ENCODE results near the gene ABCC4. TPM values are rescaled to one million over a fixed set of nuclear protein-coding genes. Genes with fewer than 3 reads are reported as not detected.
A peak's percentile ranks its signal among the peaks of the same experiment; 100 is the strongest.

Gene ABCC4
- total RNA-seq, 6 experiments from 2014 or later, result 1.1 to 4.9 (median 3.8) TPM

GRCh38 chr13:95129004-95129403, 172.2 kb downstream of the ABCC4 start:
- intact Hi-C loops (cut with DNase I), result no loop called here

GRCh38 chr13:95128045-95128643, 173.1 kb downstream of the ABCC4 start:
- DNase-seq (no peak), ATAC-seq (peak in 1 of 4 donors; percentile 45)
- H3K4me3 ChIP-seq, result no peak overlapping the region
- 74% methylated on average over 3 of the region's 3 CpGs for WGBS (ENCODE audit: insufficient coverage, low coverage, low lambda C conversion rate, missing lambda C conversion rate)
- intact Hi-C loops (cut with DNase I), result no loop called here
- H3K4me1 ChIP-seq, result peaks cover 0 to 6% (median 0%) of the 10 kb centered on the region in 4 donors
- TF ChIP-seq CTCF (IDR thresholded peaks at IDR 0.05), result no peak
- TF ChIP-seq POLR2A (IDR thresholded peaks at IDR 0.05), result no peak
- H3K36me3 ChIP-seq, result no peaks in the 10 kb centered on the region
- H3K27me3 ChIP-seq, result no peaks in the 10 kb centered on the region
- no peaks in the 10 kb centered on the region for H3K9me3 ChIP-seq
- no peak overlapping the region for H3K27ac ChIP-seq

More at GRCh38 chr13:95129004-95129403, 172.2 kb downstream of the ABCC4 start:
- Histone ChIP-seq H3K4me1 (peaks cover 0 to 1% (median 0%) of the 10 kb centered on the region in 4 donors), H3K4me3 (no peak overlapping the region), H3K36me3 (no peaks in the 10 kb centered on the region), H3K27me3 (no peaks in the 10 kb centered on the region), H3K9me3 (no peaks in the 10 kb centered on the region), H3K27ac (no peak overlapping the region)
- ATAC-seq (no peak), DNase-seq (no peak)
- TF ChIP-seq CTCF (IDR thresholded peaks at IDR 0.05), result no peak
- no peak for TF ChIP-seq POLR2A (IDR thresholded peaks at IDR 0.05)
- 87% methylated on average over 3 of the region's 3 CpGs for WGBS (ENCODE audit: insufficient coverage, low coverage, low lambda C conversion rate, missing lambda C conversion rate)

GRCh38 chr13:95124959-95125358, 176.3 kb downstream of the ABCC4 start:
- DNase-seq (no peak), ATAC-seq (peak in 1 of 4 donors; percentile 20)
- WGBS (ENCODE audit: insufficient coverage, low coverage, low lambda C conversion rate, missing lambda C conversion rate), result 100% methylated on average over 2 of the region's 2 CpGs
- no peaks in the 10 kb centered on the region for H3K27me3 ChIP-seq
- no peaks in the 10 kb centered on the region for H3K9me3 ChIP-seq
- H3K36me3 ChIP-seq, result no peaks in the 10 kb centered on the region
- intact Hi-C loops (cut with DNase I), result no loop called here
- H3K4me3 ChIP-seq, result no peak overlapping the region
- no peak for TF ChIP-seq POLR2A (IDR thresholded peaks at IDR 0.05)
- TF ChIP-seq CTCF (IDR thresholded peaks at IDR 0.05), result no peak
- peaks cover 0 to 6% (median 0%) of the 10 kb centered on the region in 4 donors for H3K4me1 ChIP-seq
- H3K27ac ChIP-seq, result no peak overlapping the region

GRCh38 chr13:95123726-95124125, 177.5 kb downstream of the ABCC4 start:
- no peak overlapping the region for H3K27ac ChIP-seq
- TF ChIP-seq CTCF (IDR thresholded peaks at IDR 0.05) (no peak), POLR2A (IDR thresholded peaks at IDR 0.05) (no peak)
- intact Hi-C loops (cut with DNase I), result no loop called here
- 42% methylated on average over 7 of the region's 7 CpGs for WGBS (ENCODE audit: insufficient coverage, low coverage, low lambda C conversion rate, missing lambda C conversion rate)
- ATAC-seq, result peak; percentile 56 to 92 (median 59)
- H3K9me3 ChIP-seq, result no peaks in the 10 kb centered on the region
- no peak for DNase-seq
- H3K27me3 ChIP-seq, result no peaks in the 10 kb centered on the region
- no peak overlapping the region for H3K4me3 ChIP-seq
- peaks cover 0 to 6% (median 0%) of the 10 kb centered on the region in 4 donors for H3K4me1 ChIP-seq
- no peaks in the 10 kb centered on the region for H3K36me3 ChIP-seq
